SU-DHL-6 (cell line): ENCODE data around the gene IGFLR1.

Experiments
- H2AFZ ChIP-seq: fragments of 200-600 bp; sonication (generic); 2 replicates; pipeline ENCODE4 v1.6.1; 2014; ENCODE audit warnings: low read depth, mild to moderate bottlenecking, moderate library complexity, mixed read lengths, antibody characterized with exemption, low read length; ENCODE audit not compliant: severe bottlenecking
- H3F3A ChIP-seq: fragments of 200-600 bp; shearing (Covaris generic); 2 replicates; pipeline ENCODE4 v1.6.0; 2016; ENCODE audit warnings: antibody characterized with exemption, mild to moderate bottlenecking; ENCODE audit not compliant: insufficient read depth
- H3K27ac ChIP-seq: fragments of 200-600 bp; sonication (generic); 2 replicates; pipeline ENCODE4 v1.5.1; 2016; ENCODE audit warnings: low read depth, mild to moderate bottlenecking, low read length, moderate library complexity, mixed read lengths
- H3K27me3 ChIP-seq: fragments of 200-600 bp; sonication (generic), shearing (Covaris generic); 2 replicates; pipeline ENCODE4 v1.6.0; 2014; ENCODE audit warnings: mild to moderate bottlenecking, low read length
- H3K36me3 ChIP-seq: fragments of 200-600 bp; sonication (generic); 2 replicates; pipeline ENCODE4 v1.6.1; 2014; ENCODE audit warnings: mild to moderate bottlenecking, low read length, mixed read lengths
- H3K4me2 ChIP-seq: fragments of 300-600, 200-600 bp; shearing (Covaris generic), sonication (generic); 2 replicates; pipeline ENCODE4 v1.6.0; 2014; ENCODE audit warnings: low read length, low read depth, mild to moderate bottlenecking; ENCODE audit not compliant: poor library complexity, severe bottlenecking
- H3K4me3 ChIP-seq: fragments of 200-600 bp; sonication (generic); 2 replicates; pipeline ENCODE4 v1.5.1; 2014; ENCODE audit warnings: antibody characterized with exemption, low read length, mild to moderate bottlenecking, mixed read lengths; ENCODE audit not compliant: insufficient read depth, poor library complexity, severe bottlenecking
- H3K79me2 ChIP-seq: fragments of 200-600 bp; sonication (generic); 2 replicates; pipeline ENCODE4 v1.6.1; 2014; ENCODE audit warnings: mild to moderate bottlenecking, low read length, moderate library complexity; ENCODE audit not compliant: insufficient read depth
- H3K9ac ChIP-seq: fragments of 200-600 bp; sonication (generic); 2 replicates; pipeline ENCODE4 v1.7.0; 2014; ENCODE audit warnings: mild to moderate bottlenecking, low read length
- H3K9me2 ChIP-seq: fragments of 200-600 bp; sonication (generic); replicated peaks from 2 replicates; pipeline ENCODE4 v1.6.1; 2014; ENCODE audit warnings: low read length; ENCODE audit not compliant: insufficient read depth
- H3K9me3 ChIP-seq: fragments of 200-600 bp; sonication (generic); 2 replicates; pipeline ENCODE4 v1.6.1; 2014; ENCODE audit warnings: low read length, mixed read lengths; ENCODE audit not compliant: insufficient read depth
- H4K20me1 ChIP-seq: fragments of 200-600 bp; sonication (generic); 2 replicates; pipeline ENCODE4 v1.6.1; 2014; ENCODE audit warnings: low read depth, mild to moderate bottlenecking, antibody characterized with exemption, low read length, moderate library complexity, mixed read lengths
- CTCF ChIP-seq: fragments of 200-600 bp; sonication (generic); IDR thresholded peaks from one replicate; pipeline ENCODE4 v1.5.1; 2017; ENCODE audit warnings: antibody characterized with exemption, mild to moderate bottlenecking, low read length, moderate library complexity; ENCODE audit not compliant: insufficient read depth, poor library complexity, severe bottlenecking
- EZH2phosphoT487 ChIP-seq: fragments of 200-600 bp; sonication (generic), shearing (Covaris generic); conservative IDR thresholded peaks from 2 replicates; pipeline ENCODE4 v1.6.1; 2018; ENCODE audit warnings: mild to moderate bottlenecking, antibody characterized with exemption, low read length, moderate library complexity, mixed read lengths

The IGFLR1 gene

GRCh38 chr19:35738887-35739229 lies 3.4 kb downstream of the IGFLR1 start:
- H3K9me2 ChIP-seq = no peaks in the 10 kb centered on the region
- no peak overlapping the region for H3K4me2 ChIP-seq
- H2AFZ ChIP-seq = no peak overlapping the region
- H3K27me3 ChIP-seq = no peaks in the 10 kb centered on the region
- H3K27ac ChIP-seq = no peak overlapping the region
- H3F3A ChIP-seq = peaks cover 13% of the 10 kb centered on the region
- H4K20me1 ChIP-seq = no peaks in the 10 kb centered on the region
- no peaks in the 10 kb centered on the region for H3K9me3 ChIP-seq
- H3K9ac ChIP-seq = no peak overlapping the region
- H3K4me3 ChIP-seq = no peak overlapping the region
- TF ChIP-seq EZH2phosphoT487 (no peak), CTCF (no peak)
- no peaks in the 10 kb centered on the region for H3K79me2 ChIP-seq
- no peaks in the 10 kb centered on the region for H3K36me3 ChIP-seq

GRCh38 chr19:35738021-35738886 lies 4.0 kb downstream of the IGFLR1 start:
- no peak overlapping the region for H3K9ac ChIP-seq
- H4K20me1 ChIP-seq = no peaks in the 10 kb centered on the region
- no peaks in the 10 kb centered on the region for H3K36me3 ChIP-seq
- H3K4me2 ChIP-seq = no peak overlapping the region
- H3K4me3 ChIP-seq = no peak overlapping the region
- no peaks in the 10 kb centered on the region for H3K27me3 ChIP-seq
- H3K27ac ChIP-seq = no peak overlapping the region
- H3K9me2 ChIP-seq = no peaks in the 10 kb centered on the region
- H2AFZ ChIP-seq = no peak overlapping the region
- no peaks in the 10 kb centered on the region for H3K79me2 ChIP-seq
- H3F3A ChIP-seq = peaks cover 13% of the 10 kb centered on the region
- TF ChIP-seq CTCF = no peak
- no peak for TF ChIP-seq EZH2phosphoT487
- H3K9me3 ChIP-seq = no peaks in the 10 kb centered on the region

- no peak for TF ChIP-seq EZH2phosphoT487
- no peak for TF ChIP-seq CTCF
- H3K79me2 ChIP-seq = no peaks in the 10 kb centered on the region
- no peak overlapping the region for H3K4me3 ChIP-seq
- H3K4me2 ChIP-seq = no peak overlapping the region
- H3K9ac ChIP-seq = no peak overlapping the region
- H3K27ac ChIP-seq = no peak overlapping the region
- H3K27me3 ChIP-seq = no peaks in the 10 kb centered on the region
- peaks cover 13% of the 10 kb centered on the region for H3F3A ChIP-seq
- no peaks in the 10 kb centered on the region for H3K9me2 ChIP-seq
- no peaks in the 10 kb centered on the region for H3K9me3 ChIP-seq
- H4K20me1 ChIP-seq = no peaks in the 10 kb centered on the region
- H2AFZ ChIP-seq = no peak overlapping the region
- no peaks in the 10 kb centered on the region for H3K36me3 ChIP-seq
These were observed 5.1 kb downstream of the IGFLR1 start for GRCh38 chr19:35736913-35737886.
